ENCODE measurements around the gene APEX2.

DNA sequence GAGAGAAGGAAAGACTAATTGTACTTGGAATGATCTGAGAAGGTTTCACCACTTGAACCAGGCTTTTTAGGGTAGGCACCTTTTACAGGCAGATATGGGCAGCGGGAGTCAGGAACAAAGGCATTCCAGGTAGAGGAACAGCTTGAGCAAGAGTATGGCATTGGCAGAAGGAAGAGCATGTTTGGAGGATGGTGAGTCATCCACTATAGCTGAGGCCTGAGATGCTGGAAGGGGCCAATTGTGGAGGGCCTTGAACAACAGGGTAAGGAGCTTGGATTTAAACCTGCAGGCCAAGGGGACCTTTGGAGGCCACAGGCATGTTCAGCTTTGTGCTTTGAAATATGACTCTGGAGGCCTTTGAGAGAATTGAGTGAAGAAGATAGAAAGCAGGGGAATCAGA lies 38.4 kb upstream of the APEX2 start:
- TF ChIP-seq POLR2A (IDR thresholded peaks at IDR 0.05) (no peak), POLR2AphosphoS5 (IDR thresholded peaks at IDR 0.05) (no peak)
- TF ChIP-seq, protein P1, sequence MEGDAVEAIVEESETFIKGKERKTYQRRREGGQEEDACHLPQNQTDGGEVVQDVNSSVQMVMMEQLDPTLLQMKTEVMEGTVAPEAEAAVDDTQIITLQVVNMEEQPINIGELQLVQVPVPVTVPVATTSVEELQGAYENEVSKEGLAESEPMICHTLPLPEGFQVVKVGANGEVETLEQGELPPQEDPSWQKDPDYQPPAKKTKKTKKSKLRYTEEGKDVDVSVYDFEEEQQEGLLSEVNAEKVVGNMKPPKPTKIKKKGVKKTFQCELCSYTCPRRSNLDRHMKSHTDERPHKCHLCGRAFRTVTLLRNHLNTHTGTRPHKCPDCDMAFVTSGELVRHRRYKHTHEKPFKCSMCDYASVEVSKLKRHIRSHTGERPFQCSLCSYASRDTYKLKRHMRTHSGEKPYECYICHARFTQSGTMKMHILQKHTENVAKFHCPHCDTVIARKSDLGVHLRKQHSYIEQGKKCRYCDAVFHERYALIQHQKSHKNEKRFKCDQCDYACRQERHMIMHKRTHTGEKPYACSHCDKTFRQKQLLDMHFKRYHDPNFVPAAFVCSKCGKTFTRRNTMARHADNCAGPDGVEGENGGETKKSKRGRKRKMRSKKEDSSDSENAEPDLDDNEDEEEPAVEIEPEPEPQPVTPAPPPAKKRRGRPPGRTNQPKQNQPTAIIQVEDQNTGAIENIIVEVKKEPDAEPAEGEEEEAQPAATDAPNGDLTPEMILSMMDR (IDR thresholded peaks at IDR 0.05), result no peak

Data from prostate gland (tissue), 2 donors.